Measurements from ENCODE around the gene ESR2. TPM values are rescaled to one million over a fixed set of nuclear protein-coding genes. Genes with fewer than 3 reads are reported as not detected.

The ESR2 gene
- total RNA-seq, 1 experiment from 2014 or later, result 0.15 TPM

DNA sequence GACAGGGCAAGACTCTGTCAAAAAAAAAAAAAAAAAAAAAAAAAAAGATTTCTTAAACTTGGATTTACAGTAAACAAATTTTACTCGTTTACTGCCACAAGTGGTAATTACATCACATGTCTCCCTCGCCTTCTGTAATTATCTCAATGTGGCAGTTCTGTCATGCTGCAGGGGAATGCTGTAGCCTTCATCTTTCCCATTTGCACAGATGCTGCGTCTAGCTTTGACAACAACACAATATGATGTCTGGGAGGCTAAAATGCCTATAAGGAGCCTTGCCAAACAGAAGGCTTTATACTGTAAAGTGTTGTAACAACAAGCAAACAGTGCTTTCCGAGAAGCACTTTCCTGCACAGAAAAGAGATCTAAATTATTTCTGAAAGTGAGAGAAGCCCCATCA lies 48.7 kb downstream of the ESR2 start:
- H2AK5ac ChIP-seq (ENCODE audit: insufficient read length, low read length), result no peak overlapping the region
- no peaks in the 10 kb centered on the region; a peak in 1 of 7 replicates for H3K36me3 Mint-ChIP-seq (ENCODE audit: insufficient read depth in 1 of 3, low read depth in 3 of 3)
- H4K91ac ChIP-seq (ENCODE audit: insufficient read length, low read depth, low read length), result no peak overlapping the region
- H3K27ac ChIP-seq (ENCODE audit: insufficient read length, low read depth, low read length), result no peak overlapping the region
- H2BK20ac ChIP-seq (ENCODE audit: low read depth, low read length, poor library complexity, severe bottlenecking), result no peak overlapping the region
- H3K23me2 ChIP-seq (ENCODE audit: insufficient read length, low read depth, low read length, poor library complexity, severe bottlenecking), result no peaks in the 10 kb centered on the region
- no peak overlapping the region for H2BK120ac ChIP-seq (ENCODE audit: low read depth, low read length, poor library complexity, severe bottlenecking)
- no peaks in the 10 kb centered on the region for H3K79me2 ChIP-seq (ENCODE audit: insufficient read depth, low read length)
- no CpG with 5 or more reads among the region's 4 CpGs for WGBS (ENCODE audit: extremely low coverage, insufficient read length, low lambda C conversion rate)
- no peaks in the 10 kb centered on the region for H3K79me1 ChIP-seq (ENCODE audit: insufficient read depth, low read depth, low read length, poor library complexity, severe bottlenecking)
- no peaks in the 10 kb centered on the region for H4K20me1 ChIP-seq (ENCODE audit: control insufficient read depth, insufficient read depth, insufficient read length)
- TF ChIP-seq, protein P1, sequence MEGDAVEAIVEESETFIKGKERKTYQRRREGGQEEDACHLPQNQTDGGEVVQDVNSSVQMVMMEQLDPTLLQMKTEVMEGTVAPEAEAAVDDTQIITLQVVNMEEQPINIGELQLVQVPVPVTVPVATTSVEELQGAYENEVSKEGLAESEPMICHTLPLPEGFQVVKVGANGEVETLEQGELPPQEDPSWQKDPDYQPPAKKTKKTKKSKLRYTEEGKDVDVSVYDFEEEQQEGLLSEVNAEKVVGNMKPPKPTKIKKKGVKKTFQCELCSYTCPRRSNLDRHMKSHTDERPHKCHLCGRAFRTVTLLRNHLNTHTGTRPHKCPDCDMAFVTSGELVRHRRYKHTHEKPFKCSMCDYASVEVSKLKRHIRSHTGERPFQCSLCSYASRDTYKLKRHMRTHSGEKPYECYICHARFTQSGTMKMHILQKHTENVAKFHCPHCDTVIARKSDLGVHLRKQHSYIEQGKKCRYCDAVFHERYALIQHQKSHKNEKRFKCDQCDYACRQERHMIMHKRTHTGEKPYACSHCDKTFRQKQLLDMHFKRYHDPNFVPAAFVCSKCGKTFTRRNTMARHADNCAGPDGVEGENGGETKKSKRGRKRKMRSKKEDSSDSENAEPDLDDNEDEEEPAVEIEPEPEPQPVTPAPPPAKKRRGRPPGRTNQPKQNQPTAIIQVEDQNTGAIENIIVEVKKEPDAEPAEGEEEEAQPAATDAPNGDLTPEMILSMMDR (conservative IDR thresholded peaks at IDR 0.05), result no peak
- no peak overlapping the region for H4K5ac ChIP-seq (ENCODE audit: insufficient read length, low read depth, low read length)
- H2BK15ac ChIP-seq (ENCODE audit: low read depth, low read length), result no peak overlapping the region
- no peak for DNase-seq
- no peak overlapping the region for H3K56ac ChIP-seq (ENCODE audit: insufficient read length, low read depth, low read length)
- H3K4me2 ChIP-seq (ENCODE audit: insufficient read depth, insufficient read length, low read length), result no peak overlapping the region
- no peak overlapping the region for H3K23ac ChIP-seq (ENCODE audit: insufficient read length, low read depth, low read length)
- H3K4me1 ChIP-seq (ENCODE audit: insufficient read depth, low read length), result no peaks in the 10 kb centered on the region
- H2BK5ac ChIP-seq (ENCODE audit: insufficient read length, low read length), result no peak overlapping the region
- H3K27me3 Mint-ChIP-seq (ENCODE audit: low read depth), result no peaks in the 10 kb centered on the region; the same call in 1 of the 2 replicates
- no peak overlapping the region for H3T11ph ChIP-seq (ENCODE audit: low read length)
- H3K27ac Mint-ChIP-seq, result no peak overlapping the region
- peaks cover 2% of the 10 kb centered on the region in 2 experiments; a peak in 2 of 5 replicates for H3K9me3 Mint-ChIP-seq
- peaks cover 0 to 2% of the 10 kb centered on the region in 2 experiments; a peak in 1 of 4 replicates for H3K4me1 Mint-ChIP-seq
- no peak overlapping the region for H3K18ac ChIP-seq (ENCODE audit: insufficient read length, low read depth, low read length)
- H4K8ac ChIP-seq (replicated peaks; ENCODE audit: insufficient read length, low read depth, low read length), result no peak overlapping the region
- H3K9ac ChIP-seq (ENCODE audit: extremely low read depth, insufficient read length, low read length), result no peak overlapping the region
- no peak overlapping the region for H3K4ac ChIP-seq (ENCODE audit: low read depth, low read length)
- H2AFZ ChIP-seq (ENCODE audit: low read length), result no peak overlapping the region
- no peak overlapping the region for H2BK12ac ChIP-seq (ENCODE audit: insufficient read length, low read depth, low read length)
- no peak overlapping the region for H3K4me3 Mint-ChIP-seq
- H3K14ac ChIP-seq (ENCODE audit: insufficient read depth, low read length), result no peak overlapping the region
- no peaks in the 10 kb centered on the region for H3K9me3 ChIP-seq (ENCODE audit: control insufficient read depth, low read depth, low read length)
- no peaks in the 10 kb centered on the region for H3K27me3 ChIP-seq (ENCODE audit: insufficient read depth, low read length)
